Common myeloid progenitor, CD34-positive (primary cell): Measurements from ENCODE around the gene ERFL.

Experiments
- CTCF ChIA-PET: fragments of 350-600 bp; sonication (Branson Sonifier 250); formaldehyde crosslinking; loops from one replicate; lab custom pipeline; 2021; ENCODE audit warnings: antibody characterized with exemption; lab: Charles Lee
- POLR2A ChIA-PET: fragments of 350-600 bp; sonication (Branson Sonifier 250); formaldehyde crosslinking; loops from one replicate; lab custom pipeline; 2021; ENCODE audit warnings: antibody characterized with exemption; lab: Charles Lee
- DNase-seq, 3 donors: peaks; one replicate each; pipeline versions ENCODE4 v3.0.0 to v3.0.0-alpha.2; 2013
- H3K27ac ChIP-seq, 2 experiments: 1 replicate in 1 of 2; 2 replicates in 1 of 2; pipeline ENCODE4 v1.7.0; 2013; ENCODE audit warnings: inconsistent platforms in 2 of 2, low read length in 2 of 2, mild to moderate bottlenecking in 2 of 2, low read depth in 1 of 2, moderate library complexity in 1 of 2; ENCODE audit not compliant: severe bottlenecking in 2 of 2, insufficient read depth in 1 of 2, poor library complexity in 1 of 2
- H3K27me3 ChIP-seq, 5 experiments: replicated peaks in 2 of 5; 1 replicate in 3 of 5; 2 replicates in 2 of 5; pipeline versions ENCODE4 v1.6.1 to v1.7.0; 2013; ENCODE audit warnings: low read length in 4 of 5, mild to moderate bottlenecking in 2 of 5, moderate library complexity in 2 of 5, inconsistent platforms in 1 of 5; ENCODE audit not compliant: insufficient read depth in 5 of 5, control insufficient read depth in 4 of 5
- H3K36me3 ChIP-seq, 4 experiments: 1 replicate in 2 of 4; 2 replicates in 2 of 4; pipeline versions ENCODE4 v1.6.1 to v1.7.0; 2013; ENCODE audit warnings: low read length in 3 of 4, control low read depth in 1 of 4, mild to moderate bottlenecking in 1 of 4; ENCODE audit not compliant: control insufficient read depth in 4 of 4, insufficient read depth in 4 of 4
- H3K4me1 ChIP-seq, 4 experiments: 1 replicate in 3 of 4; 2 replicates in 1 of 4; pipeline versions ENCODE4 v1.6.1 to v1.7.1; 2013; ENCODE audit warnings: low read length in 3 of 4, mild to moderate bottlenecking in 3 of 4, control low read depth in 1 of 4, inconsistent platforms in 1 of 4, moderate library complexity in 1 of 4; ENCODE audit not compliant: control insufficient read depth in 4 of 4, insufficient read depth in 4 of 4; ENCODE audit errors: control extremely low read depth in 1 of 4
- H3K4me3 ChIP-seq, 7 experiments: 1 replicate in 4 of 7; 2 replicates in 3 of 7; pipeline versions ENCODE4 v1.5.1 to v1.7.0; 2013; ENCODE audit warnings: mild to moderate bottlenecking in 7 of 7, low read length in 6 of 7, moderate library complexity in 6 of 7, inconsistent platforms in 2 of 7, low read depth in 2 of 7, control low read depth in 1 of 7; ENCODE audit not compliant: insufficient read depth in 4 of 7, control insufficient read depth in 1 of 7; ENCODE audit errors: extremely low read depth in 1 of 7
- H3K9me3 ChIP-seq, 5 experiments: 1 replicate in 4 of 5; 2 replicates in 1 of 5; pipeline versions ENCODE4 v1.6.1 to v1.7.1; 2013; ENCODE audit warnings: low read length in 4 of 5, mild to moderate bottlenecking in 2 of 5, inconsistent platforms in 1 of 5, low read depth in 1 of 5, moderate library complexity in 1 of 5; ENCODE audit not compliant: control insufficient read depth in 4 of 5, insufficient read depth in 2 of 5; ENCODE audit errors: control extremely low read depth in 1 of 5
- WGBS: methylation state at CpG from one replicate; pipeline ENCODE4 v1.1.5; 2013; ENCODE audit not compliant: insufficient coverage; 5-methylcytosine and 5-hydroxymethylcytosine counted together

Gene ERFL

DNA sequence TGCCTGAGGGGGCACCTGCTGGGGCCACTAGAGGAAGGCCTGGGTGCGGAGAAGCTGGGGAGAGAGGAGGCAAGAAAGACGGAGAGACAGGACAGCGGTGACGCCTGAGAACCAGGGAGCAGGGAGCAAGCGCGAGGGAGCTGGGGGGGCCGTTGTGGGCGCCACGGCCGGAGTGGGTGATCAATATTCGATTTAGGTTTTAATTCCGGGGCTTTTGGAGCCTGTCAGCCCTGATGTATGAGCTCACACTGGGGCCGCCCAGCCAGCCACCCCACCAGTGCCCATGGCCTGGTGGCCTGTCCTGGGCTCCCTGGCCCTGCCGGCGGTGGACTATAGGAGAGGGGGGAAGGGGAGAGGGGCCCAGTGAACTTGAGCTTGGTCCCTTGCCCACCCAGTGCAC, 8.7 kb upstream of the ERFL start:
- Histone ChIP-seq H3K4me3 (no peak overlapping the region), H3K27me3 (peaks cover 0 to 24% (median 6%) of the 10 kb centered on the region in 5 experiments), H3K4me1 (peaks cover 0 to 43% (median 29%) of the 10 kb centered on the region in 4 experiments), H3K36me3 (no peaks in the 10 kb centered on the region), H3K27ac (no peak overlapping the region), H3K9me3 (no peaks in the 10 kb centered on the region)
- ChIA-PET CTCF (interaction anchor here (0.7 to 2.2 kb wide), 8 partner anchors 10 to 71 kb away, joined by 3 to 10 read pairs (median 6); no protein-coding TSS in a partner anchor), POLR2A (interaction anchor here (0.8 kb wide), 1 partner anchor 72 kb away, joined by 3 read pairs; no protein-coding TSS in a partner anchor)
- no peak for DNase-seq
- 95% methylated on average over 15 of the region's 15 CpGs for WGBS

DNA sequence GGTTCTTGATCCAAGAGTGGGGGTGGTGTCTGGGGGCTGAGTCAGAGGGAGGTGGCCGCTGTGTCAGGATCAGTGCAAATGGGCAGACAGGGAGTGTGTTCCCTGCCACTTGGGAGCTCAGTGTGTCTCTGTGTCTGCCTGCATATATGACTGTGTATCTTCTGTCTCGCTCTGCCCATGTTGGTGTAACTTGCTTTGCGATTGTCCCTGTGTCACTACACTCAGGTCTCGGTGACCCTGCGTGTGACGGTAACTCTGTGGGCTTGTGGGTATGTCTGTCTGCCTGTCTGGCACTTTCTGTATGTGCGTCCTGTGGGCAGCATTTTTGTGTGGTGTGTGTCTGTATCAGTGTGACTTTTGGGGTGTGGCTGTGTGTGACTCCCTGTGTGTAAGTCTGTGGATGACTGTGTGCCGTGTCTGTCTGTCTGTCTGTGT, 8.2 kb upstream of the ERFL start:
- CTCF ChIA-PET, result interaction anchor here (1.7 to 2.2 kb wide), 4 partner anchors 15 to 65 kb away, joined by 7 to 10 read pairs (median 8); no protein-coding TSS in a partner anchor
- no peak for DNase-seq
- Histone ChIP-seq H3K27me3 (peaks cover 0 to 24% (median 6%) of the 10 kb centered on the region in 5 experiments), H3K36me3 (no peaks in the 10 kb centered on the region), H3K4me3 (no peak overlapping the region), H3K4me1 (peaks cover 0 to 43% (median 29%) of the 10 kb centered on the region in 4 experiments), H3K27ac (no peak overlapping the region), H3K9me3 (no peaks in the 10 kb centered on the region)
- POLR2A ChIA-PET, result no interaction called here
- 93% methylated on average over 7 of the region's 8 CpGs for WGBS

DNA sequence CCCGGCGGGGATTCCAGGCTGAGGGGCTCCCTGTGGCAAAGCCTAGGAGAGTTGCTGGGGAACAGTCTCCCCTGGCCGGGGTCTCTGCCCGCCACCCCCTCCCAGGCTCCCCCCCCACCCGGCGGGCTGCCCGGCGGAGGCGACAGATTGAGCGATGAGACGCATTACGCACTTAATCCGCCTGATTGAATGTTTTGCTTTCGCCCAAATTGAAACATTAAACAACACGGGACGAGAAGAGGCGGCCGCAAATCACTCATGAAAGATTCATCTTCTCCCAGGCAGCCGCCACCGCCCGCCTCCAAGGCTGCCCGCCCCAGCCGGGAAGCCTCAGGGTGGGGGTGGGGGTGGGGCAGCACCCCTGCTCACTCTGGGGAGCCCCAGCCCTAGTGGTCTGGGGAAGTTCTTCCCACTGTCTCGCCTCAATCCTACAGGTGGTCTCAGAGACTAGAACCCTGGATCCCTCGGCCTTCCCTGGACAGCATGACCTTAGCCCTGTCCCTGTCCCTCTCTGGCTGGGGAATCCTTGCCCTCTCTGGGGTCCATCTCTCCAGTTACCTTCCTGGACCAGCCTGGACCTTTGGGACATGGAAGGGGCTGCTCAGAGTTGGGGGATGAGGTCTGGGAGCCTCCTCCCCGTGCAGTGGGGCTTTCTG, 7.6 kb upstream of the ERFL start:
- ChIA-PET CTCF (interaction anchor here (1.0 kb wide), 1 partner anchor 34 kb away, joined by 5 read pairs; no protein-coding TSS in a partner anchor), POLR2A (no interaction called here)
- Histone ChIP-seq H3K36me3 (no peaks in the 10 kb centered on the region), H3K27me3 (peaks cover 0 to 28% (median 7%) of the 10 kb centered on the region in 5 experiments), H3K4me1 (peaks cover 0 to 40% (median 25%) of the 10 kb centered on the region in 4 experiments), H3K9me3 (no peaks in the 10 kb centered on the region), H3K27ac (no peak overlapping the region), H3K4me3 (no peak overlapping the region)
- WGBS, result 94% methylated on average over 2 of the region's 26 CpGs
- DNase-seq, result no peak

DNA sequence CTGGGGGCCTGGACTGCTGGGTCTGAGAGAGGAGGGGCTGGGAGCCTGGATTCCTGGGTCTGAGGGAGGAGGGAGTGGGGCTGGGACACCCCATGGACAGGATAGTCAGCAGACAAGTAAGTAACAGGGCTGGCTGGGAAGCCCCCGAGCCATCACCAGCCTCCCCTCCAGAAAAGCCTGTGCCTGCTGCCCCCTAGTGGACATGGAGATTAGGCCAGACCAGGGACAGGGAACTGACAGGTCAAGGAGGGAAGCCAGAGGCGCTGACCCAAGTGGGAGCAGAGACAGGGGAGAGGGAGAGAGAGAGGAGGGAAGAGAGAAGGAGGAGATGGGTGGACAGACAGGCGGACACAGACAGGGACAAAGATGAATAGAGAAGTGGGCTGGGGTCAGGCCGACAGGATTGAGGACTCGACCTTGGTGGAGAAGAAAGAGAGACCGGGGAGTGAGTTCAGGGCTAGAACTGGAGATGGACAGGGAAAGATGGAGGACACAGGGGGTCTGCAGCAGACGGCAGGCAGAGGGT, 6.7 kb upstream of the ERFL start:
- peak; percentile 56 to 72 (median 68) for DNase-seq
- 27% methylated on average over 7 of the region's 7 CpGs for WGBS
- no peaks in the 10 kb centered on the region for H3K9me3 ChIP-seq
- H3K27me3 ChIP-seq, result peaks cover 0 to 37% (median 15%) of the 10 kb centered on the region in 5 experiments
- ChIA-PET CTCF (interaction anchor here (0.7 to 1.8 kb wide), 6 partner anchors 16 to 67 kb away, joined by 3 to 8 read pairs (median 4); no protein-coding TSS in a partner anchor), POLR2A (no interaction called here)
- no peak overlapping the region for H3K27ac ChIP-seq
- peaks cover 0 to 35% (median 23%) of the 10 kb centered on the region in 4 experiments for H3K4me1 ChIP-seq
- H3K4me3 ChIP-seq, result no peak overlapping the region
- H3K36me3 ChIP-seq, result no peaks in the 10 kb centered on the region

DNA sequence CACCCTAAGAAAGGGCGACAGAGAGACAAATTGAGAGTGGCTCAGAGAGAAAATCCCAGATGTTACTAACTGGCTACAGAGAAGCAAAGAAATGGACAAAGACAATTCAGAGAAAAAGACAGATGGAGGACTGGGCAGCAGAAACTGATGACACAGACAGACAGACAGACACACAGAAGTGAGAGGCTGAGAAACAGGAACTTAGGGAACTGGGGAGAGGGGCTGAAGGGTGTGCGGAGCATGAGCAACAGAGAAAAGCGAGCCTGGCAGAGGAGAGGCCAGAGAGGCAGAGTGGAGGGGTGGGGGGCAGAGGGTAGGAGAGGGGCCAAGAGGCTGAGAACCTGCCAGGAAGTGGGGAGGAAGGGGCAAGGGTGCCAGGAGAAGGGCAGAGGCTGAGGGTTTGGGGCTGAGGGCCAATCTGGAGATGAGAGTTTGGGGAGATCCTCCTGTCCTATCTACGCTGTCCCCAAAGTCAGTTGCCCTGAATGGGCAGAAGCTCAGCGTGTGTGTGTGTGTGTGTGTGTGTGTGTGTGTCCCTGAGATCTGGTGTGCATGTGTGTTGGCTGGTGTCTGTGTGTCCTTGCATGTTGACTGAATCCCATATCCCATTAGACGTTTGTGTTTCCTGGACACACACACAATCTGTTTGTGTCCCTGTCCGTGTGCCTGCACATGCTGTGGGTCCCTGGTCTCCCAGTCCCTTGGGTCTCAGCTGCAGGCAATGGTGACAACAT, 5.6 kb upstream of the ERFL start:
- CTCF ChIA-PET, result interaction anchor here (0.7 to 1.8 kb wide), 7 partner anchors 17 to 67 kb away, joined by 3 to 8 read pairs (median 3); no protein-coding TSS in a partner anchor
- 75% methylated on average over 6 of the region's 7 CpGs for WGBS
- peak in 2 of 3 donors; percentile 46 to 55 for DNase-seq
- H3K4me1 ChIP-seq, result peaks cover 0 to 40% (median 25%) of the 10 kb centered on the region in 4 experiments
- H3K9me3 ChIP-seq, result no peaks in the 10 kb centered on the region
- no peak overlapping the region for H3K27ac ChIP-seq
- H3K36me3 ChIP-seq, result no peaks in the 10 kb centered on the region
- POLR2A ChIA-PET, result interaction anchor here (0.6 to 0.7 kb wide), 2 partner anchors 13 to 46 kb away, joined by 3 to 6 read pairs; no protein-coding TSS in a partner anchor
- no peak overlapping the region for H3K4me3 ChIP-seq
- peaks cover 0 to 48% (median 23%) of the 10 kb centered on the region in 5 experiments for H3K27me3 ChIP-seq

DNA sequence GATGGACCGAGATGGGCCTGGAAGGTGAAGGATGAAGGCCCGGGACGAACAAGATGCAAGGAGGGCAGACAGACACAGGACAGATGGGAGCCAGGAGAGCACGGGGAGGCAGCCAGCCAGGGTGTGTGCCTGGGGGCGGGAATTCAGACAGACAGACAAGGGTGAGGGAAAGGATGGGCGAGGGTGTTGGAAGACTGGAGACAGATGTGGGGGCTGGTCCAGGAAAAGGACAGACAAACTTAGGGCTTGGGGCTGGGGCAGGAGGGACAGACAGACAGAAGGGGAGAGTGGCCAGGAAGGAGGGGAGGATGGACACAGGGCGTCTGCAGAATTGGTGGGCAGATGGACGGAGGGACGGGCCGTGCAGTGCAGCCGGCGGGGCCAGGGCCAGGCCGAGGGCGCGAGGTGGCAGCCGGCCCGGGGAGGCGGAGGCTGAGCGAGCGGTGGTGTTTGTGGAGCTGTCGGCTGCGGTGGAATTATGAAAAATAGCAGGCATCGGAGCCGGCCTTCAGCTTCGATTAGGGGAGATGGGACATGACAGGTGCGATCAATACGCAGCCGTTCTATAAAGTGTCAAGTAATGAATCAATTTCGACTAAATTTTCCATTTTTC, 4.6 kb upstream of the ERFL start:
- H3K4me1 ChIP-seq, result peaks cover 0 to 42% (median 28%) of the 10 kb centered on the region in 4 experiments
- ChIA-PET CTCF (interaction anchor here (1.5 to 1.8 kb wide), 2 partner anchors 45 to 65 kb away, joined by 3 to 4 read pairs; no protein-coding TSS in a partner anchor), POLR2A (no interaction called here)
- no peaks in the 10 kb centered on the region for H3K36me3 ChIP-seq
- H3K4me3 ChIP-seq, result no peak overlapping the region
- DNase-seq, result no peak
- H3K27ac ChIP-seq, result no peak overlapping the region
- H3K9me3 ChIP-seq, result no peaks in the 10 kb centered on the region
- 90% methylated on average over 26 of the region's 29 CpGs for WGBS
- H3K27me3 ChIP-seq, result peaks cover 0 to 56% (median 23%) of the 10 kb centered on the region in 5 experiments
